Measurements from ENCODE around the gene CATSPER1. TPM values are rescaled to one million over a fixed set of nuclear protein-coding genes. Genes with fewer than 3 reads are reported as not detected.
"Not testable (repeated sequence)": the region's sequence is repeated elsewhere in the genome, so short reads cannot be mapped to it uniquely, and the experiment has no call there.

CATSPER1 gene
- total RNA-seq, 1 donor from 2014 or later, result 0.20 TPM

DNA sequence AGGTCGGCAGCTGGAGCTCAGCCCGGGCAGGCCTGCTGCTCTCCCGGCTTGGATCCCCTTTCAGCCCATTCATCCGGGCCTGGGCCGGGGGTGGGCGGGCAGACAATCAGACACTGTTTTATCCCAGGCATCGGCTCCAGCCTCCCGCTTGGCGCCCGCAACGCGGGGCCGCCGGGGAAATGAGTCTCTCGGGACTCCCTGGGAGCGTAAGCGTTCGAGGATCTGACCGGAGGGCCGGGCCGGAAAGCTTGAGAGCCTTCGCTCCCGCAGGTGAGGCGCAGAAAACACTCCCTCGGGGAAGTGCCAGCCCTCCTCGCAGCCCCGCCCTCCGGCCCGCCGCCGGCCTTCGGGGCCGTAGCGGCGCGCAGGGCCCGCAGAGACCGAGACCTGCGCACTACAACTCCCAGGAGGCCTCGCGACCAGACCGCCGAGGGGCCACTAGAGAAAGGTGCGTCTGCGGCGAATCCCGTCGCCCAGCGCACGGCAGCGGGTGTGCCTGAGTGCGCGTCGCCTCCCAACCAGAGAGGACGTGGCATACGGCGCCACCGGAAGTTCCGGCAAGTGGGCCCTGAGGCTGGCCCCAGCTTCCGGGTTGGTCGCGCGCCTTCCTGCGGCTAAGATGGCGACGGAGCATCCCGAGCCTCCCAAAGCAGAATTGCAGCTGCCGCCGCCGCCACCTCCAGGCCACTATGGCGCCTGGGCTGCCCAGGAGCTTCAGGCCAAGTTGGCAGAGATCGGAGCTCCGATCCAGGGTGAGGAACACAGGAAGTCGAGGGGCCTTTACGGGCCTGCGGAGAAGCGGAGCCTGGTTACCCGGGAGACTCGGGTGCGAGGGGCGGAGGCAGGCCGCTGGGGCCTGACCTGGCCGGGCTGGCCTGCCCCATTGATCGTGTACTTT lies 25.7 kb upstream of the CATSPER1 start, which contains the start of gene SF3B2:
Gene SF3B2 (plus strand): TSS at position 599 of the 898 bp plus-strand sequence. CDS start 21 bp downstream, at position 620.
- DNase-seq (ENCODE audit: low read depth, low spot score), result peak; percentile 93

GRCh38 chr11:66051371-66051765 lies 25.1 kb upstream of the CATSPER1 start:
- no peak for DNase-seq (ENCODE audit: low read depth, low spot score)

DNA sequence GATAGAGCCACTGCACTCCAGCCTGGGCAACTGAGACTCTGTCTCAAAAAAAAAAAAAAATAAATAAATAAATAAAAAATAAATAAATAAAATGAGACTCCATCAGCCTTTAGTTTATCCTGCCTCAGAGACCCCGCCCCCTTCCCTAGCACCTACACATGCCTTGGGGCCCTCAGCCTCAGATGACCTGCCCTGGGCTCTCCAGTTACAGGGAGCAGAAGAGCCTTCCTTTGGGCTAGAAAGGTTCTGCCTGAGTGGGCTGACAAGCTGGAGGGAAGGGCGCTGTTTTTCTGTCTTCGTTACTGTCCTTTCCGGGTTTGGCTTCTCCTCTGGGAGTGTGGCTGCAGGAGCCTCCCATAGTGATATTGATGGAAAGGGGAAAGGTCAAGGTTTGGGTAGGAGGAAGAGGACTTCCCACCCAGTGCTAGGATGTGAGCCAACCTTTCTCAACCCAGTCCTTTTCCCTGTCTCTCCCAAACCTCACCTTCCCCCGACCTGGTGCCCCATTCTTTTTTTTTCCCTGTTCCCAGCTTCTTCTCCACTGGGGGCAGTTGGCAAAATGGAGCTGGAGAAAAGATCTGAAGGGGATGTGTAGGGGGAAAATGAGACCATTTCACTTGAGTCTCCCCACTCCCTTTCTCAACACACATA lies 24.4 kb upstream of the CATSPER1 start:
- no peak for DNase-seq (ENCODE audit: low read depth, low spot score)

DNA sequence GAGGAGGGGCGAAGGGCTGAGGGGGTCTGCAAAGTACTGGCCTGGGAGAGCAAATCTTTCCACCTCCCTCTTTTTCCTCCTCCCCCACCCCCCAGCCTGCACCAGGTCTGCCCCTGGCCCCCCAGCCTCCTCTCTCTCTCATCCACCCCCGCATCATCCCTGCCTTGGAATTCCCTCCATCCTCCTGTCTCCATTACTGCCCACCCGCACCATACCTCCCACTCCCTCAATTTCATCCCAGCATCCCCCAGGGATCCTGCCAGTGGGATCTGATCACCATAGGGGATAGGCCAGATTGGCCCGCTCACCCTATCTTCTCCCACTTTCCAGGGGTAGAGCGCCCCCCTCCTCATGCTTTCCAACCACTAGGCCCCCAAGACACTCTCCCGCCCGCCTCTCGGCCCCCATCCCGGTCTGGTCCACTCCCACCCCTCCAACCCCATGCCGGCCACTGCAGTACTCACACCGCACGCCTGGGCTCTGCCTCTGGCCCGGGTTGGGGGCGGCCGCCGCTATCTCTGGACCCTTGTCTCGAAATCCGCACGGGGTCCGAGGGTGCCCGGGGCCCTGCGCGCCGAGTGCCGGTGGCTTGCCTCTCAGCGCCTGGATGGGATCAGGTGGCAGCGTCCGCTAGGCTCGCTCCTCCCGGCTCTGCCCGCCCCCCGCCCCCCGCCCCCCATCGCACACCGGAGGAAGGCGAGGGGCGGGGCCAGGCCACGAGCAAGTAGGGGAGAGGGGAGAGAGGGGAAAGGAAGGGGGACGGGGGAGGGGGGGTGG lies 22.5 kb upstream of the CATSPER1 start, which contains the start of gene GAL3ST3:
Gene GAL3ST3 (minus strand): TSS at position 615 of the 777 bp plus-strand sequence. CDS start 3,746 bp downstream, outside the sequence.
- DNase-seq (ENCODE audit: low read depth, low spot score), result no peak

- DNase-seq (ENCODE audit: low read depth, low spot score), result no peak
These were observed 21.5 kb upstream of the CATSPER1 start for GRCh38 chr11:66047541-66048365.

- no peak for DNase-seq (ENCODE audit: low read depth, low spot score)
These were observed 20.6 kb upstream of the CATSPER1 start for GRCh38 chr11:66046901-66047300.

DNA sequence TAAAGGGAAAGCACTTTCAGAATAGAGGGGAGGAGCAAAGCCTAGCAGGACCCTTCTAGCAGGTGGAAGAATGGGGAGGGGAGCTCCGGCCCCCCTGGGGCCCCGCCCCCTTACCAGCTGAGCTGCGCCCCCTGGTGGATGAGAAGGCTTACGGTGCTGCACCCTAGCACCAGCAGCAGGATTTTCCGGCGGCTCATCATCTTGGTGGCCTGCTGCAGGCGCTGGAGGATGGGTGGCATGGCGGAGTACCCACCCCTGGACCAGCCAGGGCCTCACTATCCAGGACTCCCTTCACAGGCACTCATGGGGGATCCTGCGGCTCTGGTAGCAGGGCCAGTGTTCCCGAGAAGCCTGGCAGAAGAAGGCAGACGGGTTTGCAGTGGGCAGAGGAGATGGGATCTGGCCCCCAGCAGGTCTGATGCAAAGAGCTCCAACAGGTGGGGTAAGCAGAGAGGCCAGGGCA lies 18.9 kb upstream of the CATSPER1 start:
- DNase-seq (ENCODE audit: low read depth, low spot score), result peak; percentile 44

DNA sequence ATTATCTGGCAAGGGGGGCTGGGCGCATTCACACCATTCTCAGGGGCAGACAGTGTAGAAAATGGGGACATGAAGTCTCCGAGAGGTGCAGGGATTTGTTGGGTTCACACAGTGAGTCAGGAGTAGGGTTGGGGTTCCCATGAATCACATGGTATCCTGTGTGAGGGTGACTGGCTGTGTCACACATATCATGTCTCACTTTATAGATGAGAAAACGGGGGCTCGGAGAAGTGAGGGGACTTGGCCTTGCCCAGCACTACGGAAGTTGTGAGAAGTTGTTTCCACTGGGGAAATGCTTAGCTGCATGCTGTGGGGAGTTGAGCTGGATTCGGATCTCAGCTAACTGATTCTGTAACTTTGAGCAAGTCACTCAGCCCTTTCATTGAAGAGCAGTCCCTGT lies 18.5 kb upstream of the CATSPER1 start:
- DNase-seq (ENCODE audit: low read depth, low spot score), result no peak

DNA sequence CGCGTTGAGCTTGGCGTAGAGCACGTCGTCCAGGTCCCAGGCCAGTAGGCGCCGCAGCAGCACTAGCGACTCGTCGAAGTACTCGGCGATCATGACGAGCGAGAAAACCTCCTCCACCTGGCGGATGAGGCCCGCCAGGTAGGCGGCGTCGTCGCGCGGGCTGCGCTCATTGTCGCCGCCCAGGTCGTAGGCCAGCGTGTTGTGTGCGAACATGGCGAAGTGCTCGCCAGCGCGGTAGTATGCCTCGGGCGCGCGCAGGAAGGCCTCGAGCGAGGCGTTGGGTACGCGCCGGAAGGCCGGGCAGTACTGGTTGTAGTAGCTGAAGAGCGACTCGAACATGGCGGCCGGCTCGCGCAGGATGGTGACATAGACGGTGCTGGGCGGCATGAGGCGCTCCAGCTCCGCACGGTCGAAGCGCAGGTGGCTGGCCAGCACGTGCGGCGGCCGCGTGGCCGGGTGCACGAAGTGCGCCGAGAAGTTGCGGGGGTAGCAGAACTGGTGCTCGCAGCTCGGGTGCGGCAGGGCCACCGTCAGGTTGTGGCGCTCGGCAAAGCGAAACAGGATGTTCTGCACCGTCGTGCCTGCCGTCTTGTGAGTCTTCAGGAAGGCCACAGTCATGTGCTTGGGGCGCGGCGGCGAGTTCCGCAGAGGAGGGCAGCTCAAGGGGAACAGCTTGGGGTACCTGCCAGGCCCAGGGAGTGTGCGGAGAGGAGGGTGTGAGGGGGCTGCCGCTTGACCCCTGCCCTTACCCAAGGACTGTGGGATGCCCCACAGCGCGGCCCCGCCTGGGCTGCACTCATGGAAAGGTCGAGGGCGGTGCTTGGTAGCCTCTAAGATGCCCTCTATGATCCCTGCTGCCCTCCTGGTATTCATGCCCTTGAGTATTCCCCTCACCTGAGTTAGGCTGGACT lies 17.0 kb upstream of the CATSPER1 start:
- no peak for DNase-seq (ENCODE audit: low read depth, low spot score)

GRCh38 chr11:66042227-66042995 lies 16.1 kb upstream of the CATSPER1 start:
- DNase-seq (ENCODE audit: low read depth, low spot score), result no peak

- DNase-seq (ENCODE audit: low read depth, low spot score), result no peak
These were observed 13.5 kb upstream of the CATSPER1 start for GRCh38 chr11:66039765-66040164.

DNA sequence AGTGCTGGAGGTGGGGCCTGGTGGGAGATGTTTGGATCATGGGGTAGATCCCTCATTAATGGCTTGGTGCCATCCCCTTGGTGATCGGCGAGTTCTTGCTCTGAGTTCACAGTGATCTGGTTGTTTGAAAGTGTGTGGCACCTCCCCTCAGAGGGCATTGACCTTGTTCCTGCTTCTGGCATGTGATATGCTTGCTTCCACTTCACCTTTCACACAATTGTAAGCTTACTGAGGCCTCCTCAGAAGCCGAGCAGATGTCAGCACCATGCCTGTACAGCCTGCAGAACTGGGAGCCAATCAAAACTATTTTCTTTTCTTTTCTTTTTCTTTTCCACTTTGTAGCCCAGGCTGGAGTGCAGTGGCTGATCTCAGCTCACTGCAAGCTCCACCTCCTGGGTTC lies 11.0 kb upstream of the CATSPER1 start:
- DNase-seq (ENCODE audit: low read depth, low spot score), result no peak

DNA sequence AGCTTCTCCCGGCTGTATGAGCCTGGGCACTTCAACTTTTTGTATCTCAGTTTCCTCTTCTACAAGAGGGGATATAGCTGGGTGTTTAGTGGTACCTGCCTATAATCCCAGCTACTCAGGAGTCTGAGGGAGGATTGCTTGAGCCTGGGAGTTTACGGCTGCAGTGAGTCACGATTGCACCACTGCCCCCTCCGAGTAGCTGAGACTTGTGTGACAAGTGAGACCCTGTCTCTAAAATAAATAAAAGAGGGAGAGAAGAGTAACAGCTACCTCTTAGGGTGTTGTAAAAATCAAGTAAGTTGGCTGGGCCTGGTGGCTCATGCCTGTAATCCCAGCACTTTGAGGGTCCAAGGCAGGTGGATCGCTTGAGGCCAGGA lies 10.0 kb upstream of the CATSPER1 start:
- no peak for DNase-seq (ENCODE audit: low read depth, low spot score)

DNA sequence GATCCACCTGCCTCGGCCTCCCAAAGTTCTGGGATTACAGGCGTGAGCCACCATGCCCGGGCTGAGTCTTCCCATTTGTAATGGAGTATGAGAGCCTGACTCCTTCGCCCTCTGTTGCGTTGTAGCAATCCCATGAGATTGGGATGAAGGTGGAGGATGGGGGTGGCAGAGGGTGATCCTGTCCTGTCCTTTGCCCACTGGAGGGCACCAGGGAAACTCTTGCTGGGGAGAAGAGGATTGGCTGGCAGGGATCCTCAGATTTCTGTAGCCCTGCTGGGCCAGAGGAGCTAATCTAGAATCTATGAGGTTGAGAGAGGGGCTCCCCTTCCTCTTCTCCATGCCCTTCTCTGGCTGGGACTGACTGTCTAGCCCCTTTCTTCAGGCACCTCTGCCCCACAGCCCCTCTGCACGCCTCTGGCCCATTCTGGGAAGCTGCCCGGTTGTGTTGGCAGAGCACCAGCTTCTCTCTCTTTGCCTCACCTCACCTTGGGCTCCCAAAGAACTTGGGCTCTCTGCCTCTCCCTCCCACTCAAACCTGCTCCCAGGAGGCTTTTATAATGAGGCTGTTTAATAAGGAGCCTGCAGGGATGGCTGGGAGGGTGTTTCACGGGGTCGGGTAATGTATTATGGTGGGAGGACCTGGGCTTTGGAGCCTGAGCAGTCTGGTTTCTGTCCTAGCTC lies 9.5 kb upstream of the CATSPER1 start:
- no peak for DNase-seq (ENCODE audit: low read depth, low spot score)

GRCh38 chr11:66032957-66033735 lies 6.9 kb upstream of the CATSPER1 start:
- no peak for DNase-seq (ENCODE audit: low read depth, low spot score)

DNA sequence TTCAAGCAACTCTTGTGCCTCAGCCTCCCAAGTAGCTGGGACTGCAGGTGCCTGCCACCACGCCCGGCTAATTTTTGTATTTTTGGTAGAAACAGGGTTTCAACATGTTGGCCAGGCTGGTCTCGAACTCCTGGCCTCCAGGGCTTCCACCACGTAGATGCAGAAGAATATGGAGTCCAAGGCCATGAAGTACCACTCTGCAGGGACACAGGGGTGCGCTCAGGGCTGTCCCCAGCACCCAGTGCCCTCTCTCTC lies 3.2 kb downstream of the CATSPER1 start:
- not testable (repeated sequence) for DNase-seq (ENCODE audit: low read depth, low spot score)

DNA sequence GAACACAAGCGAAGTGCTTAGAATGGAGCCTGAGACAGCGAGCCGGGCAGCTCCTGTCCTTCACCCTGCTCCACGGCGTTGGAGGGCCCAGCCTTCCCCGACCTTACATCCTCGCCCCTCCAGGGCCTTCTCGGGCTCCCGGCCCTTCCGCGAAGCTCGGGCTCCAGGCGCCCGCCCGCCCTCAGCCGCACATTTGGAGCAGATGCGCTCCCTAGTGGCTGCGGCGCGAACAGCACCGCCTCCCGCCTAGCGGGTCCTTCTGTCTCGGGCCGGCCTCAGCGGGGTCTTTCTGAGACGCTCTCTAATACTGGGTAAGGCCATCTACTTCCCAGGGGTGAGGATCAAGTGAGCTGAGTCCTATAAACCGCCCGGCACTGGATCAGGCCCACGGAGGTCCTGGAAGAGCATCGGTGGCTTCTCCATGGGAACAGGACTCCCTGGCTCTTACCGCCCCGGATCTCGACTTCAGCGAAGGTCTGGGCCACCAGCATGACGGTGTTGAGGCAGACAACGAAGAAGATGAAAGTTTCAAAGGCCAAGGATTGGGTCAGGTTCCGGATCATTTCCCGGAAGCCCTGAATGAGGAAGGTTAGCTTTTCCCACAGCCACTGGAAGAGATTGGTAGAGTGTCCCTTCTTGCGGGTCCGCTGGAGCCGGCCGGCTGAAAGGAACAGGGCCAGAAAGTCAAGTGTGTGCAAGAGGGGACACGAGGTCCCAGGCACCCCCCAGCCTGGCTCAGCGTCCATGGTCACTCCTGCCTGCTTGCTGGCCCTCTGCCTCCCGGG lies 3.7 kb downstream of the CATSPER1 start:
- no peak for DNase-seq (ENCODE audit: low read depth, low spot score)
